OCI-LY3 (cell line): ENCODE data around the gene ADGRG2.

Experiments used
- EZH2phosphoT487 ChIP-seq: fragments of 200-600 bp; shearing (Covaris generic); IDR thresholded peaks from 2 replicates; pipeline ENCODE4 v1.6.1; 2018; ENCODE audit warnings: antibody characterized with exemption, mixed run types, low read depth
- TF ChIP-seq, protein P1 (sequence below): fragments of 200-600, 300-600 bp; sonication (generic); IDR thresholded peaks from 2 replicates; pipeline ENCODE4 v1.5.1; 2014; ENCODE audit warnings: antibody characterized with exemption, low read length, low read depth

DNA sequence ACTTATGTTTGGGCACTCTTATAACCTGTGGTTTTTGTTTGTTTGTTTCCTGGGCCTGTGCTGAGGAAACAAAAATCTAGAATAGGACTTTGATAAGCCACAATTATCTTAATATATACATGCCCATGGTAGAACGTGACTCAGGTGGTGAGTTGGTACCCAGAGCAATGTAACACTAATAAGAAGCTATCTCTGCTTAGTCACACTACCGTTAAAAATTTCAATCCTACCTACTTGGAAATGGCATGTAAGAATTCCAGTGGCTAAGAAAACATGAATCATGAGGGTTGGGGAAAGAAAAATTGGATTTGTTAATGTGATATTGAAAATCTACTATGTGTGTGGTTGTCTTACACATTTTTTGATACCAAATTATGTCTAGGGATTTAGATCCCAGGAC lies 30.5 kb upstream of the ADGRG2 start:
- TF ChIP-seq EZH2phosphoT487 = no peak
- TF ChIP-seq, protein P1, sequence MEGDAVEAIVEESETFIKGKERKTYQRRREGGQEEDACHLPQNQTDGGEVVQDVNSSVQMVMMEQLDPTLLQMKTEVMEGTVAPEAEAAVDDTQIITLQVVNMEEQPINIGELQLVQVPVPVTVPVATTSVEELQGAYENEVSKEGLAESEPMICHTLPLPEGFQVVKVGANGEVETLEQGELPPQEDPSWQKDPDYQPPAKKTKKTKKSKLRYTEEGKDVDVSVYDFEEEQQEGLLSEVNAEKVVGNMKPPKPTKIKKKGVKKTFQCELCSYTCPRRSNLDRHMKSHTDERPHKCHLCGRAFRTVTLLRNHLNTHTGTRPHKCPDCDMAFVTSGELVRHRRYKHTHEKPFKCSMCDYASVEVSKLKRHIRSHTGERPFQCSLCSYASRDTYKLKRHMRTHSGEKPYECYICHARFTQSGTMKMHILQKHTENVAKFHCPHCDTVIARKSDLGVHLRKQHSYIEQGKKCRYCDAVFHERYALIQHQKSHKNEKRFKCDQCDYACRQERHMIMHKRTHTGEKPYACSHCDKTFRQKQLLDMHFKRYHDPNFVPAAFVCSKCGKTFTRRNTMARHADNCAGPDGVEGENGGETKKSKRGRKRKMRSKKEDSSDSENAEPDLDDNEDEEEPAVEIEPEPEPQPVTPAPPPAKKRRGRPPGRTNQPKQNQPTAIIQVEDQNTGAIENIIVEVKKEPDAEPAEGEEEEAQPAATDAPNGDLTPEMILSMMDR = no peak
